Measurements from ENCODE around the gene ATXN8OS. TPM values are rescaled to one million over a fixed set of nuclear protein-coding genes. Genes with fewer than 3 reads are reported as not detected.
"Not testable (repeated sequence)": the region's sequence is repeated elsewhere in the genome, so short reads cannot be mapped to it uniquely, and the experiment has no call there.

The ATXN8OS gene
- total RNA-seq (2014; rRNA removed) = not detected in 2 replicates
- not detected for polyA plus RNA-seq (2012)

- no peak for DNase-seq (ENCODE audit: low read depth)
Measured at GRCh38 chr13:70107498-70108281, at the start of gene ATXN8OS. Gene ATXN8OS, plus strand, starts transcription at chr13:70107826.

GRCh38 chr13:70080012-70080411 lies 27.6 kb upstream of the ATXN8OS start:
- DNase-seq (ENCODE audit: low read depth) = no peak

DNA sequence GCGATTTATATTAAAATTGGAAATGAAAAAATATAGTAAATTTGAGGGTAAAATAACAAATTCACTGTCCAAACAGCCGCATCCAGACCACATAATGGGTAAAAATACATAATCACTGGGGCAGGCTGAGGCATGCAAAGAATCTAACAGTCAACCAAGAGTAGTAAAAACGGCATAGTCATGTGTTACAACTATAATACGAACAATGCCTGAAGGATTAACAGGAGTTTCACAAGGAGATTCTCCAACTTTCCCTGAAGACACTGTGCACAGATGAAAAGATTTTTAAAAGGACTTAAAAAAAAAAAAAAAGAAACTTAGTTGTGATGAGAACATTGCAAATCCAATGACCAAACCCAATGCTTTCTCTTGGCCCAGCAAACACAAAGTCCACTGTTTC lies 20.4 kb upstream of the ATXN8OS start:
- no peak for DNase-seq (ENCODE audit: low read depth)

- DNase-seq (ENCODE audit: low read depth) = no peak
Measured at GRCh38 chr13:70088926-70089325, 18.7 kb upstream of the ATXN8OS start.

DNA sequence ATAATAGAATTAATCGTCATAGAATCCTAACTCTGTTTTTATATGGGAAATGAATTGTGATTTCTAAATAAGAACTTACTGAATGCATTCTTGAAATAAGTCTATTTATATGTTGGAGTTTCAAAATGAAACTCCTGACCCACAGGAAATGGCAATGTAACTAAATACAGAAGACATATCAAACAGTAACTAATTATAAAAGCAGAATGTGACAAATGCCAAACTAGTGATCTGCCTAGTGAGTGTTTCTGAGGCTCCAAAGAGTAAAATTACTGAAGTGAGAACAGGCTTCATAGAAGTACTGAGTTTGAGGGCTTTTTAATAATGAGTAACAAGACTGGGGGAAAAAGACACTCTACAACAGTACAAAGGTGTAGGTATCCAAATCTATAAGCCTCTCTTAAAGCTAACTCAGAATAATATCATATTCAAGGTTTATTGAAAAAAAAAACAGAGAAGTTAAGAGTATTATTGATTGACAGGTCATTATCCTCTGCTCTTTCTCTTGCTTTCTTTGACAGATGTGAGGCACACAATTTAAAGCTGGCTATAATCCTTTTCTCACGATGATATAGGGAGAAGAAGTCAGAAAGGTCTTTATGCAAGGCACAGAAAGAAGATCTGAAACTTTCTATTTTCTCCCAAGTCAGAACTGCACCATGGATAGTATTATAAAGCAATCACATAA lies 17.4 kb upstream of the ATXN8OS start:
- DNase-seq (ENCODE audit: low read depth) = no peak

- DNase-seq (ENCODE audit: low read depth) = no peak
Measured at GRCh38 chr13:70098669-70099068, 9.0 kb upstream of the ATXN8OS start.

DNA sequence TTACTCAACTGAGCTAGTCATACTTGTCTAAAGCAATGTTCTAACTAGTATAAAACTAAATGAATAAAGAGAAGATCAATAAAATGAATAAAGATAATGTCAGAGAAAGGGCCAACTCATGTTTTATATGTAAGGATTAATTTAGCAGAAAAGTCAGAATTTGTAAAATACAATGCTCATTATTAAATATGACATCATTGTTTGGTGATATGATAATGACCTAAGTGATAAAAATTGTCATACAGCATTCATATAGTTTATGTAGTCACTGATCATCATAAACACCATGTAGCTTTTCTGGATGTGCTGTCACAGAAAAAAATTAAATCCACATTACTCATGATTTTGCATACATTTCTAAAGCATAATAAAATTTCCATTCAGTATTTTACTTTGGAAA lies 3.1 kb upstream of the ATXN8OS start:
- DNase-seq (ENCODE audit: low read depth) = no peak

GRCh38 chr13:70107125-70107497 lies 515 bp upstream of the ATXN8OS start:
- no peak for DNase-seq (ENCODE audit: low read depth)

DNA sequence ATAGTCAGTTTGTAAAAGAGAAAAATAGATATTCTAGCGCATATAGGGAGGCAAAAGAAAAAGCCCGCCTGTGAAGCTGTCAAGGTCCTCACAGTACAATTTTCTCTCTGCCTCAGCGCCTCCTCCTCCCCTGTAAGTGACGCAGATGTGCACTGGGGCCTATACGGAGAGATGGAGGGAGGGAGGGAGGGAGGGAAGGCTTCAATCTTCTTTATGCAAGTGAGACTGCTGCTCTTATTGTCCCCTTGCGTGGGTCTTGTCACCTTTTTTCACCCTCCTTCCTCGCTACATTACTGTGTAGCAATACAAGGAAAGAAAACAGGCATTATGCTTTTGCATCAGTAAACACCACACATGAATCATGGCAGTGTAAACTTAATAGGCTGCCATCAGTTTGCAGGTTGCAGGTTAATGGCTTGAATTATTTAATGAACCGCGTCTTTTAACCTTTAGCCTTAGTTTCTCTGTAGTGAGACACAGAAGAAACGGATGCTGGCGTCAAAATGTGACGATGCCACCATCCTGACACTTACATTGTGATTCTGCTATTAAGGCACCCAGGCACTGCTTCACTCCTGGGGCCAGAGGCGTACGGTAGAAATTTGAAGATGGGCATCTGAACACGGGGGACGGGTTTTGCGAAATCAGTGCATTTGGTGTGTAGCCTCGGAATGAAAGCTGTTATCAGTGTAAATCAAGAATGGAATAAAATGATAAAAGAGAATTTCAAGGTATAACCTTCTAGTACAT lies 905 bp downstream of the ATXN8OS start, which contains the start of gene KLHL1:
Gene KLHL1 (minus strand): TSS at position 97 of the 750 bp plus-strand sequence. CDS start 753 bp downstream, outside the sequence.
- DNase-seq (ENCODE audit: low read depth) = no peak

- DNase-seq (ENCODE audit: low read depth) = no peak
Measured at GRCh38 chr13:70117338-70117905, 9.8 kb downstream of the ATXN8OS start.

- DNase-seq (ENCODE audit: low read depth) = no peak
Measured at GRCh38 chr13:70125693-70126092, 18.1 kb downstream of the ATXN8OS start.

DNA sequence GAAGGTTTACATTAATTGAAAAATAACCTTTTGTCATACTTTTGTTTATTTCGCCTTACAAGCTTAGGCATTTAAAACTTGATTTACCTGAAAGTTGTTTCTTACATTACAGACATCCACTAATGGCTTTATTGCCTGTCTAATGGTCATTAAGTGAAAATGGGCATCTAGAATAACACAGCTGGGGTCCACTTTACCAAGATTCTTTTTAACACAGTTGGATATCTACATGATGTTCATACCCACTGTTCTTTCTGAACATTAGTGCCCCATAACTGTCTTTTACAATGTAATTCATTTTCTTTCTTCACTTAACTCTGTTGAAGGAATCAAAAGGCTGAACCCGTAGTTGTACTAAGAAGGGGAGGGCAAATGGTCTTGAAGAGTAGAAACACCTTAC lies 20.5 kb downstream of the ATXN8OS start:
- no peak for DNase-seq (ENCODE audit: low read depth)

GRCh38 chr13:70142658-70143057 lies 35.0 kb downstream of the ATXN8OS start:
- DNase-seq (ENCODE audit: low read depth) = not testable (repeated sequence)

- DNase-seq (ENCODE audit: low read depth) = no peak
Measured at GRCh38 chr13:70162141-70162540, 54.5 kb downstream of the ATXN8OS start.

- DNase-seq (ENCODE audit: low read depth) = no peak
Measured at GRCh38 chr13:70170689-70171088, 63.1 kb downstream of the ATXN8OS start.

DNA sequence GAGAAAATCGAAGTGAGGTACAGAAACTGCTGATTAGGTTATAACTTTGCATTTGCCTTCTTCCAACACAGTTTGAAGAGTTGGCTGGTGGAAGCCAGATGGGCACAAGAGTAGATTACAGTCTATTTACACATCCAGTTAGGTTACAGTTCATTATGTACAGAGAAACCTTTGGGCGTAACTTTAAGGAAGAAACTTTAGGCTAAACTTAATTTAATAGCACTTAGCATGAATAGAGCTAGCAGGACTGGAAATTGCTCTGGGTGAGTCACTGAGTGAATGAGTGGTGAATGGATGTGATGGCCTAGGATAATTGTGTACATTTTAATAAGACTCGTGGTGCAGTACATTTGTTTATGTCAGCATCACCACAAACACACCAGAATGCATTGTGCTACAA lies 63.5 kb downstream of the ATXN8OS start:
- no peak for DNase-seq (ENCODE audit: low read depth)

GRCh38 chr13:70172946-70173597 lies 65.4 kb downstream of the ATXN8OS start:
- DNase-seq (ENCODE audit: low read depth) = no peak

- DNase-seq (ENCODE audit: low read depth) = no peak
Measured at GRCh38 chr13:70173598-70173959, 66.0 kb downstream of the ATXN8OS start.

GRCh38 chr13:70178346-70178745 lies 70.7 kb downstream of the ATXN8OS start:
- DNase-seq (ENCODE audit: low read depth) = no peak
